OCI-LY3 (cell line): ENCODE measurements around the gene CHD5.

ENCODE experiments used
- CTCF ChIP-seq: fragments of 200-600, 300-600 bp; sonication (generic); IDR thresholded peaks from 2 replicates; pipeline ENCODE4 v1.5.1; 2014; ENCODE audit warnings: antibody characterized with exemption, low read length, low read depth
- EZH2phosphoT487 ChIP-seq: fragments of 200-600 bp; shearing (Covaris generic); IDR thresholded peaks from 2 replicates; pipeline ENCODE4 v1.6.1; 2018; ENCODE audit warnings: antibody characterized with exemption, mixed run types, low read depth

GRCh38 chr1:6133146-6133895 lies 46.8 kb downstream of the CHD5 start:
- TF ChIP-seq CTCF (no peak), EZH2phosphoT487 (no peak)
